GM23338 (cell line): Measurements from ENCODE around the gene RIN3.

Experiments used
- CREB1 ChIP-seq: fragments of 250-450 bp; sonication (Bioruptor Pico); IDR thresholded peaks from 2 replicates; pipeline ENCODE4 v1.5.0; 2020; ENCODE audit warnings: low read depth, mild to moderate bottlenecking, moderate library complexity
- CTCF ChIP-seq, 2 experiments: fragments of 200-600 bp in 1 of 2; sonication (generic) in 1 of 2; conservative IDR thresholded peaks; 2 replicates each; pipeline versions ENCODE4 v1.5.1 to v1.6.1; 2016 to 2017; ENCODE audit warnings: antibody characterized with exemption in 2 of 2, low read depth in 2 of 2, mild to moderate bottlenecking in 2 of 2, moderate library complexity in 1 of 2
- EZH2 ChIP-seq: fragments of 200-600 bp; sonication (generic); IDR thresholded peaks from one replicate; pipeline ENCODE4 v1.8.0; 2017; ENCODE audit warnings: antibody characterized with exemption, mild to moderate bottlenecking, low read depth; ENCODE audit not compliant: unreplicated experiment
- EZH2phosphoT487 ChIP-seq: fragments of 200-600 bp; sonication (generic); IDR thresholded peaks from one replicate; pipeline ENCODE4 v1.8.1; 2018; ENCODE audit warnings: antibody characterized with exemption; ENCODE audit not compliant: unreplicated experiment
- JUNB ChIP-seq: IDR thresholded peaks from one replicate; pipeline ENCODE4 v1.6.1; 2016; ENCODE audit warnings: antibody characterized with exemption; ENCODE audit not compliant: unreplicated experiment
- NANOG ChIP-seq: IDR thresholded peaks from 2 replicates; pipeline ENCODE4 v1.6.1; 2016; ENCODE audit warnings: antibody characterized with exemption, borderline replicate concordance
- POLR2AphosphoS5 ChIP-seq: IDR thresholded peaks from 2 replicates; pipeline ENCODE4 v1.6.1; 2016; ENCODE audit warnings: antibody characterized with exemption, low read depth
- STAT1 ChIP-seq: IDR thresholded peaks from one replicate; pipeline ENCODE4 v1.6.1; 2016; ENCODE audit warnings: antibody characterized with exemption; ENCODE audit not compliant: unreplicated experiment
- ZNF331 ChIP-seq: fragments of 250-450 bp; sonication (Bioruptor Pico); IDR thresholded peaks from 2 replicates; pipeline ENCODE4 v1.5.0; 2020; ENCODE audit warnings: low read depth, mild to moderate bottlenecking, moderate library complexity

GRCh38 chr14:92464156-92464555 lies 49.4 kb upstream of the RIN3 start:
- TF ChIP-seq ZNF331 (CRISPR knock-in tag) (no peak), CTCF (conservative IDR thresholded peaks at IDR 0.05; ENCODE audit: low read depth in 2 of 2) (no peak), POLR2AphosphoS5 (no peak), EZH2phosphoT487 (no peak), EZH2 (no peak), NANOG (no peak), CREB1 (CRISPR knock-in tag) (no peak), STAT1 (no peak), JUNB (no peak)
